Measurements from ENCODE around the gene ABCG5.

Gene ABCG5

DNA sequence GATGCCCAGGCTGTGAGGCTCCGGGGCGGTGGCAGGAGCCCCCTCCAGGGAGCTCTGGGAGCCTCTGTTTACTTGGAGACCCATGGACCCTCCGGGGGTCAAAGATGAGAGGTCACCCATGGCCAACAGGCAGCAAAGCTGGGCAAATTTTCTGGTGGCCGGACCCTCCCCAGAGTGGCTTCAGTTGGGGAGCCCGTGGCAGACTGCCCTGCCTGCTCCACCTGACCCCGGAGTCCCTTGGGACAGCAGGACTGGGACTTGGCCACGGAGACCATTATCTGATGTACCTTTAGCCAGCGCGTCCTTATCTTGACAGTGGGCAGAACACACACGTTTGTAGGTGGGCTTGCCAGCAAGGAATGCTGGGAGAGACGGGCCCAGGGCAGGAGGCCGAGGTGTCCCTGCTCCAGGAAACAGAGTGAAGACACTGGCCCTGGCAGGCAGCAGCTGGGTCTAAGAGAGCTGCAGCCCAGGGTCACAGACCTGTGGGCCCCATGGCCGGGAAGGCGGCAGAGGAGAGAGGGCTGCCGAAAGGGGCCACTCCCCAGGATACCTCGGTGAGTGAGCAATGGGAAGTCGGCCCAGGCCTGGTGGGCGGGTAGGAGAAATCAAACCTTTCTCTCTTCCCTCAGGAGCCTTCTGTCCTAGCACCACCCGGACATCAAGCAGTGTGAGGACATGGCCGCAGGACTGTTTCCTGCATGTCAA lies at the start of gene ABCG5, which contains the start of gene ABCG8:
ABCG5 (minus strand) TSS at position 280 of the 708 bp plus-strand sequence; CDS start at position 120, 160 bp downstream.
ABCG8 (plus strand) TSS at position 412 of the 708 bp plus-strand sequence; CDS start at position 495, 83 bp downstream.
- intact Hi-C loops (cut with DNase I): no loop called here
- DNase-seq: peak in 4 of 42 donors; percentile 18 to 31 (median 28)

DNA sequence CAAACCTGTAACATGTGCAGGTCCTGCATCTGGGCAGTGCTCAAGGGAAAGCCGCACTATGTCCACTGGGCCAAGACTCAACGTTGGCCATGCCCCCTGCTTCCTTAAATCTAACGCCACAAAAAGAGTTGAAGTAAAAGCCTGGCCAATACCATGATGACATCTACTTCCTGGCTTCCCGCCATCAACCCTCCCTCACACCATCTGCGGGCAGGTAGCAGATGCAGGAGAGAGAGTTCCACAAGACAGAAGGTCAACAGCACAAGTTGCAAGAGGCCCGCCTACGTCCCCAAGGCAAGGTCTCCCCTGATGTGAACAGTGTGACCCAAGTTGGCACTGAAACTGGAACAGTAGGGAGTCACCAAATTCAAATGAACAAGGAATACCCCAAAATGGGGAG lies 48.5 kb upstream of the ABCG5 start:
- intact Hi-C loops (cut with DNase I): no loop called here

DNA sequence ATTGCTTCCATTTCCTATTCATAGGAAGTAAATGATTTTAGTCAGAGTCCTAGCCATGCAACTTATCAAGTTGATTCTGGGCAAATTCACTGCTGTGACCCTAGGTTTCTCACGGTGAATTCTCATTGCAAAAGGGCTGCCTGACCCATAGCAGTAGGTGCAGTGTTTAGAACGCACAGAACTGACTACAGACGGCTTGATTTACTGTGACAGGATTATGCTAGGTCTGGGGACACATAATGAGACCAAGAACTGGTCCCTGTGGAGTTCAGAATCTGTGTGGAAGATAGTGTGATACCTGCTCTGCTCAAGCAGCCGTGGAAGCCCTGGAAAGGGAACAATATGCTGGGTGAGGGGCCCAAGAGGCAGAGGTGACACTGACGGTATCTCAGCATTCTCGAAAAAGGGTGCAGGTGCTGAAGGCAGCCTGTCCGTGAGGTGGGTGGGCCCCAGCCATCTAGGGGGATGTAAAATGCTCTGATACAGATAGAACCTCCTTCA lies 46.5 kb upstream of the ABCG5 start:
- DNase-seq: no peak
- intact Hi-C loops (cut with DNase I): no loop called here

More for the DNA sequence above, 48.5 kb upstream of the ABCG5 start:
- no peak for DNase-seq

DNA sequence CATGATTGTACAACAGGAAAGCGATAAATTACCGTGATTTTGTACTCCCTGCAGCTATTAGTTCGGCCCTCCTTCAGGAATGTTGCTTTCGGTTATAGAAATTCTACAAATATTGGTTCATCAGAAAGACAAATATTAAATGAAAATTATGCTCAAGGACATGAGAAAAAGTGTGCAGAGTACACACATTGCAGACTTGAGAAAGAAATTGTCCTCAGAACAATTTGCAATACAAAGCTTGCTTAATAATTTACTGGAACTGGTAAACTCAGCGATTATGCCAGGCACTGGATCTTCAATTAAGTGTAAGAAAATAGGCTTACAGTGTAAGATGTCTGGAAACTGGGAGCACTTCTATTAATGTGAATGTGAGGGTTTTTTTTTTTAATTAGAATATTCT lies 46.0 kb upstream of the ABCG5 start:
- intact Hi-C loops (cut with DNase I): no loop called here

DNA sequence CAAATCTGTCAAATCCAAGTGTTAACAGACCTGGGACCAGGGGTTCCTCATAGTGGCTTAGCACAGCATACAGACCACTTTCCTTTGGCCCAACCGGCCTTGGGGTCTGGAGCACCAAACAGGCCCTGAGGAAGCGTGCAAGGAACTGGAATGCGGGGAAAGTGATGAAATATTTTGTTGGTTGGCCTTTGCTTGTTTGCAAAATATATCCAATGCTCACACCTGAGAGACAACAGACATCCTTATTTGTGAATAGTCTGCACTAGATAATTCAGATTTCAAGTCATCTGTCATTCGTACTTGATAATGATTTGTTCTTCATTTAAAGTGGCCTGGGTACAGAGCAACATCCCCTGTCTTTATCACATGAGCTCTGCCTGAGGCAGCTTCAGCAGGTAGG lies 43.7 kb upstream of the ABCG5 start:
- DNase-seq: no peak
- intact Hi-C loops (cut with DNase I): no loop called here

More for the DNA sequence above, 46.0 kb upstream of the ABCG5 start:
- DNase-seq: no peak

DNA sequence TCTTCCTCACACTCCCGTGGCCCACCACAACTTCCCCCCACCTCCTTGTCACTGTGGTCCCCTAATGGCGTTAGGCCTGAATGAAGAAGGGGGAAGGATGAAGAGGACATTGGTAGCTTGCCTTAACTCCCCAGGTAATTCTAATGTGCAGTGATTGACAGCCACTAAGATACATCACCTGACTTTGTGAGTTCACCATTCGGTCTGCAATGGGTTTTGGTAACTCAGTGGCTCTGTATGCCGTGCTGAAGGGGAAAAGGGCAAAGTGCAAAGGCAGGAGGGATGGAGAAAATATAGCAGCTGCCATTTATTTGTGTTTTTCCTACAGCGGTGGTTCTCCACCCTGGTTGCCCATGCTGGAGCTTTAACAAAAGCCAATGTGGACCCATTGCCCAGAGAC lies 42.3 kb upstream of the ABCG5 start:
- intact Hi-C loops (cut with DNase I): no loop called here
- DNase-seq: no peak

DNA sequence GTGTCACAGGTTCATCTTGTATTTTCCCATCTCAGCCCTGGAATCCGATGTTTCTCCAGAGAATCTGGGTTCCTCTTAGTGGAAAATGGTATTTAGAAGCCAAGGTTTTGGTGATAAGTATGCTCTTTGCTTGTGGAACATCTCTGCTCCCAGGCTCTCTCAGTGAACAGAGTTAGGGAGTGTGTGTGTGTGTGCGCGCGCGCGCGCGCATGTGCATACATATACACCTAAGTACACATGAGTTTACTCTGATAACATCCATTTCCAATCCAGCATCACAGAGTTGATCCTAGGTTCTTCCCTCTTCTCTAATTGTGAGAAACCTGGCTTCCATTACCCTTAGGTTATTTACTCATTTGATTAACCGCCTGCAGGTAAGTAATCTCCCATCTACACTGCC lies 41.8 kb upstream of the ABCG5 start:
- intact Hi-C loops (cut with DNase I): no loop called here
- DNase-seq: no peak

DNA sequence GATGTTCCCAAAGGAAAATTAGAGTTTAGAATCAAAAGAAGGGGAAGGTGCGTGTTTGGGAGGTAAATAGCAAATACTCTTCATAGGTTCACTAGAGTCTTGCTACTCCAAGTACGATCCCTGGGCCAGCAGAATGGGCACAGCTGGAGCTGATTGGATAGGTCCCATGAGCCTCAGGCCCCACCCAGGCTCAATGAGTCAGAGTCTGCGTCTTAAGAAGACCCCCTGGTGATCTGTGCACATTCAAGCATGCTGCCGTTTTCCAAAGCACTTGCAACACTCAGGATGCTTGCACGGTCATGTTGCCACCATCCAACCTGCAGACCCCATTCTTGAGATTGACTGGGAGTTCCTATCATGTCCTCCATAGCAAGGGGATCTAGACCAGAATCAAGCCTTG lies 40.6 kb upstream of the ABCG5 start:
- intact Hi-C loops (cut with DNase I): no loop called here
- DNase-seq: no peak

DNA sequence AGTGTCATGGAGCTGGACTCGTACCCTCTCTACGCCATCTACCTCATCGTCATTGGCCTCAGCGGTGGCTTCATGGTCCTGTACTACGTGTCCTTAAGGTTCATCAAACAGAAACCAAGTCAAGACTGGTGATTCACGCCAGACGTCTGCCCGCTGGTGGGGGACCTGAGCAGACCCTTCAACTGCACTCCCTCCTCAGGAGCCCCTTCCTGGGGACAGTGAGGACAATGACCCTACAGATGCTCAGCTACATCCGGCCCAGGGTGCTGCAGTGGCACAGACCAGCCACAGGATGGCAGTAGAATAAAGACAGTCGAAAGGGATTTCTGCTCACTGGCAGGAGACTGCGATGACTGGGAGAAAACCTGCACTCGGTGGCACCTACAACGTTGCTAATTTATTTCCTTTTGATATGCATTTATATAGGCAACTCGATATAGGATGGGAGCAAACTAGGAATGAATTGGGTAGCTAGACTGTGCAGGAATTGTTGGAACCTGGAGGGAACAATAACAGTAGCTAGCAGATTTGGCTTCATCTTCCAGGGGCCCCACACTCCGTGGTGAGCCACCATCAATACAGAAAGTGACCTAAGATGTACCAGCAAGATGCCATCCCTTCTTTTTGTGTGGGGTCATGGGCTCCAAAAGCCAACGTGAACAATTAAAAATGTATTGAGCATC lies 39.3 kb upstream of the ABCG5 start:
- peak; percentile 26 to 90 (median 76) for DNase-seq
- intact Hi-C loops (cut with DNase I): no loop called here

DNA sequence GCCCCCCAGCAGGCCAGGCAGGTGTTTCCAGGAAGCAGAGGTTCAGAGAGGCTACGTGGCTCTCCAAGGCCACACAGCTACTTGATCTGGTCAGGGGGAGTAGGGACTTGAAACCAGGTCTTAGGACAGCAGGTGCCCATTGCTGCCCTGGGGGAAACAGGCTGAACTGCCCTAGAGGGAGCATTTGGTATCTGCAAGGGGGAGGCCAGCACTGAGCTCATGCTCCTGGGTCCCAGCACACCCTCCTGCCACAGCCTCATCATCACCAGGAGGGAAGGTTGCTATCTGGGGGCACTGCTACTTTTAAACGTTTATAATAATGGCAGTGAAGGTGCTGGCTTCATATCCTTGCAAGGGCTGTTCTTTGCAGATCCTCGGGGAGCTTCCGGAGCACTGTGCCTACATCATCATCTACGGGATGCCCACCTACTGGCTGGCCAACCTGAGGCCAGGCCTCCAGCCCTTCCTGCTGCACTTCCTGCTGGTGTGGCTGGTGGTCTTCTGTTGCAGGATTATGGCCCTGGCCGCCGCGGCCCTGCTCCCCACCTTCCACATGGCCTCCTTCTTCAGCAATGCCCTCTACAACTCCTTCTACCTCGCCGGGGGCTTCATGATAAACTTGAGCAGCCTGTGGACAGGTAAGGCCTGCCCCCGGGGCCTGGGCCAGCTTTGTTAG lies 36.3 kb upstream of the ABCG5 start:
- intact Hi-C loops (cut with DNase I): no loop called here
- DNase-seq: no peak

DNA sequence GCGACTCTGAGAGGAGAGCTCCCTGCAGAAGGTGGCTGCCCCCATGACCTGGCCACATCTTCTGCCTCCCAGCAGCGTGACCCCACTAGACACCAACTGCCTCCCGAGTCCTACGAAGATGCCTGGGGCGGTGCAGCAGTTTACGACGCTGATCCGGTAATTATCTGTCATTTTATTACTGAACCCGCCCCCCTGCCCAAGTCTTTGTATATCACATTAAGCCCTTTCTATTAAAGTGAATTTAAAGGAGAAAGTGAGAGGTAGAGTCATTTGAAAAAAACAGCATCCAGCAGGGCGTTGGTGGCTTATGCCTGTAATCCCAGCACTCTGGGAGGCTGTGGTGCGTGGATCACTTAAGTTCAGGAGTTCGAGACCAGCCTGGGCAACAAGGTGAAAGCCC lies 33.5 kb upstream of the ABCG5 start:
- intact Hi-C loops (cut with DNase I): no loop called here
- no peak for DNase-seq

DNA sequence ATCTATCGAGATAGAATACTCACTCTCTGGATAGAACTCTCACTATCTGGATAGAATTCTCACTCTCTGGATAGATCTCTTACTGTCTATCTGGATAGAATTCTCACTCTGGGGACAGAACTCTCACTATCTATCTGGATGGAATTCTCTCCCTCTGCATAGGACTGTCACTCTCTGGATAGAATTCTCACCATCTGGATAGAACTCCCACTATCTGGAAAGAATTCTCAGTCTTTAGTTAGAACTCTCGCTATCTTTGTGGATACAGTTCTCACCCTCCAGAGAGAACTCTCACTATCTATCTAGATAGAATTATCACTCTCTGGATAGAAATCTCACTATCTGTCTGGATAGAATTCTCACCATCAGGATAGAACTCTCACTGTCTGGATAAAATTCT lies 16.7 kb upstream of the ABCG5 start:
- intact Hi-C loops (cut with DNase I): no loop called here
- no peak for DNase-seq

DNA sequence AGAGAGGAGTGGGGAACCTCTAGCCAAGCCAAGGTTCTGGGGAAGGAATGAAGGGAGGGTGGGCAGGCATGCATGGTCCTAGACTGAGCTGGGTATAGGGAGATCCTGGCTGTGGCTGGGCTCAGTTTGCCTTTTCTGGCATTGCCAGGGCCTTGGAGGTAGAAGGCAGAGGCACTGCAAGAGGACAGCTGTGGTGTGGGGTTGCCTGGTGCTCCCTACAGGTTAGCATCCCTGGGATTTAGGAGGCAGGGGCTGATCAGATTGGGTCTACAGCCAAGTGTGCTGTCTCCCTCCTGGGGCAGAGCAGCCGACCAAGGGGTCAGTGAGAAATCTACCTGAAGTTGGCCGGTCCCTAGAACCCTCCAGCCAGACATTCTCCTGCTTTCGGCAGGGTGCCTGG lies 16.0 kb upstream of the ABCG5 start:
- peak in 4 of 42 donors; percentile 7 to 27 (median 23) for DNase-seq
- intact Hi-C loops (cut with DNase I): no loop called here

DNA sequence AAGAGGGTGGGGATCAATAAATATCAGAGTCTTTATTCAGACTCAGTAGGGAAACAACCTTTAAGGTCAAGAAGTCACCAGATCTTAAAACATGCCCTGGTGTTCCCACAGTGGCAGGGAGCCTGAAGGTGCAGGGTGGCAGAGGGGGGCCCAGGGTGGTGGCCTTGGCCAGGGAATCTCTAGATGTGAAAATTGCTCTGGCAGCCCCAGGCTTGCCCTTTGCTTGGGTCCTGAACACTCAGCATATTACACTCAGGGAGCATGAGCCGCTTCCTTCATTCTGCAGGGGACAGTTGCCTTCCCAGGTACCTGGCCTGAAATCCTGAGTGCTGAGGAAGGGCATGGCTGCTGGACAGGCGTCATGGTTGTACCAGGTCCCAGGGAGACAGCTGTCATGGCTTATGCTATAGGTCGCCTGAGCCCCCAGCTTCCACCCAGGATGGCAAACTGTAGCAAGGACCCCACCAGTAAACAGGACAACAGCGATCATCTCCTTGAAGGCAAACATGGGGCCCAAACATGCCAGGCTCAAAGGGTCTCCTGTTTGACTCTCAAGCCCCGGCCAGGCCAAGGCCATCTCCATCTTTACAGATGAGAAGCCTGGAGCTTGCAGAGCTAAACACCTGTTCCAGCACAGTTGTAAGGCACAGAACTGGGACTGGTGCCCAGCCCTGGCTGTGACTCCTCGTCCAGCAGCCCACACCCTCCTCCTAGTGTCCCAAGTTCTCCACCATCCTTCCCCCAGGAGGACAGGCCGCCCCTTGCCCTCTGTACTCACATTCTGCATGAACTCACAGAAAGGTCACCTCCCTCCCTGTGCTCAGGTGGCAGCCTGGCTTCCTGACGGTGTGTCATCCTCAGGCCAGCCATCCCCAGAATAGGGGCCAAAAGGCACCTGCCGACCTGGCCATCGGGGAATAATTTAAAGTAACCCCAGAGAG lies 14.8 kb upstream of the ABCG5 start:
- peak in 5 of 42 donors; percentile 10 to 26 (median 19) for DNase-seq

DNA sequence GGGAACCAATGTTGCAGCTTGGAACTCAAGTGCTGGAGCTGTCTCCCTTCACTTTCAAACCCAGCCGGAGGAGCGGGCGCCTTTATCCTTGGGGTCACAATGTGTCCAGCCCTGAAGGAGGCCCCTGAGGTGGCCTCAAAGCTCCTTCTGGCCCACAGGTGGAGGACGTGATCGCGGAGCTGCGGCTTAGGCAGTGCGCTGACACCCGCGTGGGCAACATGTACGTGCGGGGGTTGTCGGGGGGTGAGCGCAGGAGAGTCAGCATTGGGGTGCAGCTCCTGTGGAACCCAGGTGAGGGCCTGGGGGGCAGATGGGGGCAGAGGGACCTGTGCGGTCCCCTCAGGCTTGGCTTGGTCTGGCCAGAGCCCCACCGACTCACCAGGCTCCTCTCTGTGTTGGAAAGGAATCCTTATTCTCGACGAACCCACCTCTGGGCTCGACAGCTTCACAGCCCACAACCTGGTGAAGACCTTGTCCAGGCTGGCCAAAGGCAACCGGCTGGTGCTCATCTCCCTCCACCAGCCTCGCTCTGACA lies 13.6 kb upstream of the ABCG5 start:
- intact Hi-C loops (cut with DNase I): no loop called here
- DNase-seq: peak in 5 of 42 donors; percentile 11 to 34 (median 16)

More for the DNA sequence above, 14.8 kb upstream of the ABCG5 start:
- intact Hi-C loops (cut with DNase I): no loop called here

DNA sequence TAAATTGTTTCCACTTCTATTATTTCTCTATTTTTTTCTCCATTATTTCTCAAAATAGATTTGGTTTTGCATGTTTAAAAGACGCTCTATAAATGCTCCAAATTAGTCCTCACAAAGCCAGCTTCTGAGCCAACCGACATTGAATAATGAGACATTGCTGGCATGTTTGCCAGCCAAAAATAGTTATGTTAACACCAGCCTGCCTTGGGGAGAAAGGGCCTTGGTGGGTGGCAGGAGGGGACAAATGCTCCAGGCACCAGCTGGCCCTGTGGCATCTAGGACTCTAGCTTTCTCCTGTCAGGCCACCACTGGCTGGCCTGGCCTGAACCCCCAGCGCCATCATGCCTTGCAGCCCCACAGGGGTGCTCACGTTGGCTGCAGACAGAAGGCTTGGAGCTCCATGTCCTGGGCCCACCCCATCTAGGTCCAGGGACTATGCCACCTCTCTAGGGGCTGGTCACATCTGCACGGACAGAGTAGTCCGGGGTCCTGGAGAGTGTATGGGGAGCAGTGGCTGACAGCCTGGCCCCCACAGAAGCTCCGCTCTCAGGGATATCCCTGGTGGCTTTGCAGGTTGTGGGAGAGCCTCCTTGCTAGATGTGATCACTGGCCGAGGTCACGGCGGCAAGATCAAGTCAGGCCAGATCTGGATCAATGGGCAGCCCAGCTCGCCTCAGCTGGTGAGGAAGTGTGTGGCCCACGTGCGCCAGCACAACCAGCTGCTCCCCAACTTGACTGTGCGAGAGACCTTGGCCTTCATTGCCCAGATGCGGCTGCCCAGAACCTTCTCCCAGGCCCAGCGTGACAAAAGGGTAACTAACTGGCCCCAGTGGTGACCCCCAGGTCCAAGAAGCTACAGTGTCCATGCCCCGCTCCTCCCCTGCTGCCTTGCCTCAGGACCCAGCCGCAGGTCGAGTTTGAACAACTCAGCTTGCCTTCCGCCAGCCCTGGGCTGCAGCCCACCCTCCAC lies 12.7 kb upstream of the ABCG5 start:
- intact Hi-C loops (cut with DNase I): no loop called here
- peak in 6 of 42 donors; percentile 8 to 35 (median 24) for DNase-seq

DNA sequence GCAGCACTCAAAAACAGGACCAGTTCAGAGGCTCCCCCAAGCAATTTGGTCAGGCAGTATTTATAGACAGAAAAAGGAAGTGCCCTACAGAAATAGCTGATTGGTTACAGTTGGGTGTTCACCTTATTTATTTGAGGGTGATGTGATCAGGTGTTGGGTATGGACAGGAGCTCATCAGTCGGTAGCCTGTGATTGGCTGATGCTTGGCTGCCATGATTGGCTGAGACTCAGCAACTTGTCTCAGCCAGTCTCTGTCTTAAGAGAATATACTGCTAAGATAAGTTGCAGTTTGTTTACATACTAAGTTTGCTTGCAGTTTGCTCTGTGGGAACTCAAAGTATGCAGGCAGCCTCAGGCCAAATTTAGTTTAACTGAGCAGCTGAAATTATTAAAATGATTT lies 9.6 kb upstream of the ABCG5 start:
- intact Hi-C loops (cut with DNase I): no loop called here
- DNase-seq: peak in 4 of 42 donors; percentile 2 to 23 (median 22)

Data from head of caudate nucleus (tissue), 42 donors.